Cardiac fibroblast (primary cell): ENCODE results near the gene SLC9A6.

Experiments used
- DNase-seq, 2 donors: peaks; one replicate each; pipeline versions ENCODE4 v3.0.0 to v3.0.0-alpha.2; 2010; ENCODE audit warnings: low read depth in 2 of 2
- H3K4me3 ChIP-seq, 2 donors: replicated peaks in 1 of 2; 1 replicate in 1 of 2; 2 replicates in 1 of 2; pipeline ENCODE4 v1.5.1; 2011; ENCODE audit warnings: low read depth in 2 of 2, low read length in 2 of 2, mild to moderate bottlenecking in 2 of 2, moderate library complexity in 1 of 2
- TF ChIP-seq, protein P1 (sequence below): IDR thresholded peaks from one replicate; pipeline ENCODE4 v1.5.1; 2011; ENCODE audit warnings: low read depth, mild to moderate bottlenecking, low read length, inconsistent platforms

The SLC9A6 gene

DNA sequence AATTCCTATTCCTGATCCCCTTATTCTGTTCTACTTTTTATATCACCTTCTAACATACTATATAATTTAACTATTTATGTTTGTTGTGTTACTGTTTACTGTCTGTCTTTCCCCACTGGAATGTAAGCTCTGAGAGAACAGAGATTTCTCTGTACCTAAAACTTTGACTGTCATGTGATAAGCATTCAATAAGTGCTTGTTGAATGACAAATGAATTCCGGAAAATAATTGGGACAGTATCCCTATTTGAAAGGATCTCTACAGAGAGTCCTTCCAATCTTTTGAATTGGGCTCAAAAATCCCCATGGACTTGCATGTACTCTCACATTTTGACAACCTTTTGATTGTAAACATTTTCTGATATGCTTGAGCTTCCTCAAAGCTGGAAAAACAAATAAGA is 9.8 kb upstream of the SLC9A6 start:
- TF ChIP-seq, protein P1, sequence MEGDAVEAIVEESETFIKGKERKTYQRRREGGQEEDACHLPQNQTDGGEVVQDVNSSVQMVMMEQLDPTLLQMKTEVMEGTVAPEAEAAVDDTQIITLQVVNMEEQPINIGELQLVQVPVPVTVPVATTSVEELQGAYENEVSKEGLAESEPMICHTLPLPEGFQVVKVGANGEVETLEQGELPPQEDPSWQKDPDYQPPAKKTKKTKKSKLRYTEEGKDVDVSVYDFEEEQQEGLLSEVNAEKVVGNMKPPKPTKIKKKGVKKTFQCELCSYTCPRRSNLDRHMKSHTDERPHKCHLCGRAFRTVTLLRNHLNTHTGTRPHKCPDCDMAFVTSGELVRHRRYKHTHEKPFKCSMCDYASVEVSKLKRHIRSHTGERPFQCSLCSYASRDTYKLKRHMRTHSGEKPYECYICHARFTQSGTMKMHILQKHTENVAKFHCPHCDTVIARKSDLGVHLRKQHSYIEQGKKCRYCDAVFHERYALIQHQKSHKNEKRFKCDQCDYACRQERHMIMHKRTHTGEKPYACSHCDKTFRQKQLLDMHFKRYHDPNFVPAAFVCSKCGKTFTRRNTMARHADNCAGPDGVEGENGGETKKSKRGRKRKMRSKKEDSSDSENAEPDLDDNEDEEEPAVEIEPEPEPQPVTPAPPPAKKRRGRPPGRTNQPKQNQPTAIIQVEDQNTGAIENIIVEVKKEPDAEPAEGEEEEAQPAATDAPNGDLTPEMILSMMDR, result no peak
- DNase-seq, result no peak
- no peak overlapping the region for H3K4me3 ChIP-seq

DNA sequence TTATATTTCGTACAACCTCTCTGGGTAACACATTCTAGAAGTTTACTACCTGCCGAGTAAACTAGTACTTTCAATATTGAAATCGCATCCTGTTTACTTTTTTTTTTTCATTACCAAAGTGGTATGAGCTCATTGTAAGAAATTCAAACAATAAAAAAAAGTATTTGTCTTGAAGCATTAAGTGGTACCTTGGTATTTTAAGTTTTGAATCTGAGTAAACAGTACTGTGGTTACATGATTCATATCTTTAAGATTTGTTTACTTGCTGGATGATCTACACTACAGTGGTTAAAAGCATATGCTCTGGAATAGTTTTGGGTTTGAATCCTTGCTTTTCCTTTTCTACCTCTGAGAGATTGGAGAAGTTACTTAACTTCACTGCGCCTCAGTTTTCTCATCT is 7.6 kb upstream of the SLC9A6 start:
- no peak overlapping the region for H3K4me3 ChIP-seq
- peak in 1 of 2 donors; percentile 61 for DNase-seq
- TF ChIP-seq, protein P1, result no peak

GRCh38 chrX:135981010-135981409 is 4.2 kb upstream of the SLC9A6 start:
- no peak overlapping the region for H3K4me3 ChIP-seq
- TF ChIP-seq, protein P1, result no peak
- no peak for DNase-seq

DNA sequence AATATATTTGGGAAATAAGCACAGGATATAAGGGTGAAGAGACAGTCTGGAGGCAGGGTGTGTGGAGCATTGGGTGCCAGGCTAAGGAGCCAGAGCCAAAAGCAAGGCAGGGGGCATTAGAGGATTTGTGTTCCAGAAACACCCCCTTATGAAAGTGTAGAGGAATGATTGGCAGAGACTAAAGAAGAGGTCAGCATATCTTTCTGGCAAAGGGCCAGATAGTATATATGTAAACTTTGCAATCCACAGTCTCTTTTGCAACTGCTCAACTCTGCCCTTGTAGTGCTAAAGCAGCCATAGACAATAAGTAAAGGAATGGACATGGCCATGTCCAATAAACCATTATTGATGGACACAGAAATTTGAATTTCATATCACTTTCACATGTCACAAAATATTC is 3.6 kb upstream of the SLC9A6 start:
- no peak for DNase-seq
- H3K4me3 ChIP-seq, result no peak overlapping the region
- TF ChIP-seq, protein P1, result no peak

- no peak overlapping the region for H3K4me3 ChIP-seq
- TF ChIP-seq, protein P1, result no peak
- peak in 1 of 2 donors; percentile 10 for DNase-seq
Observed at GRCh38 chrX:135982860-135983259, 2.4 kb upstream of the SLC9A6 start.

GRCh38 chrX:135984256-135984655 is 979 bp upstream of the SLC9A6 start:
- no peak for DNase-seq
- H3K4me3 ChIP-seq, result no peak overlapping the region
- TF ChIP-seq, protein P1, result no peak

GRCh38 chrX:135984791-135985156 is 461 bp upstream of the SLC9A6 start:
- TF ChIP-seq, protein P1, result no peak
- peak overlapping the region; percentile 38 to 71 for H3K4me3 ChIP-seq
- peak; percentile 3 to 18 for DNase-seq
